NCI-H2107 treated with DMSO at 0.1 percent for 48 hours (cell line): ENCODE results near the gene EVI2A.

Experiments
- DNase-seq: peaks from one replicate; lab custom pipeline; 2025; ENCODE audit not compliant: unreplicated experiment; lab: John Stamatoyannopoulos, UW

The EVI2A gene

DNA sequence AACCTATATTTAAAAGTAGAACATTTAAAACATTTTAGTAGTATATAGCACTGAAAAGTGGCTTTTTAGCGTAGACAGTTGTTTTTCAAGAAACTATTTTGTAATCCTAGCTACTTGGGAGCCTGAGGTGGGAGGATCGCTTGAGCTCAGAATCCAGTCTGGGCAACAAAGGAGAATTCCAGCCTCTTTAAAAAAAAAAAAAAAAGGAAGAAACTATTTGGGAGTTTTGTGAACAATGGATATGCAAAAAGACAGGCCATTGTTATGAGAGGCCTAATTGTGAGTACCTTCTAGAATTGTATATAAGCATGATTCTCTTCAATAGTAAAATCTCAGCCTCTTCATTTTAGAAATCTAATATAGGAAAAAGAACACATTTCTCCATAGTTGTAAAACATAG is 42.0 kb downstream of the EVI2A start:
- no peak for DNase-seq

DNA sequence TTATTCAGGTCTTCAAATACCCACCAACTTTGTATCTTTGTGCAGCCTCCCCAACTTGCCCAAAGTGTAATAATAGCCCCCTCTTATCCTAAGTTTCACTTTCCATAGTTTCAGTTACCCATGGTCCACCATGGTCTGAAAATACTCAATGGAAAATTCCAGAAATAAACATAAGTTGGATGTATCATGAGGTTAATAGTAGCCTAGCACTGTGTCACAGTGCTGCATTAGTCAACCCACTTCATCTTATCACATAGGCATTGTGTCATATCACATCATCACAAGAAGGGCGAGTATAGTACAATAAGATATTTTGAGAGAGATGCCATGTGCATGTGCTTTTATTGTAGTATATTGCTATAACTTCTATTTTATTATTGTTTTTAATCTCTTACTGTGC is 46.3 kb downstream of the EVI2A start:
- no peak for DNase-seq

DNA sequence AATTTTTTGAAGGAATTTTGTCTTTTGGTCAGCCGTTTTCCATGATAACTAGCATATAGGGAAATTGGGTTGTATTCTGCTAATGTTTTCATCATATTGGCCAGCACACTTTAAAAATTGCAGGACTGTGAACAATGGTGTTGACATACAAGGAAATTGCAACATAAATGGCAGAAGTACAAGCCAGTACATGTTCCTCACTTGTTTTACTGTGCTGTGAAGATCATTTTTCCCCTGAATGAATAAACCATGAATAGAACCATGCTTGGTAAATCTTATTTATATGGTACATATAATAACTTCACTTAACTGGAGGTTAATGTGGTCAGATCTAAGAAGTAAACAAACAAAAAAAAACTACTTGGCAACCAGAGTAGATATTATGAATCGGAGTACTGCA is 47.2 kb downstream of the EVI2A start:
- peak; percentile 78 for DNase-seq

DNA sequence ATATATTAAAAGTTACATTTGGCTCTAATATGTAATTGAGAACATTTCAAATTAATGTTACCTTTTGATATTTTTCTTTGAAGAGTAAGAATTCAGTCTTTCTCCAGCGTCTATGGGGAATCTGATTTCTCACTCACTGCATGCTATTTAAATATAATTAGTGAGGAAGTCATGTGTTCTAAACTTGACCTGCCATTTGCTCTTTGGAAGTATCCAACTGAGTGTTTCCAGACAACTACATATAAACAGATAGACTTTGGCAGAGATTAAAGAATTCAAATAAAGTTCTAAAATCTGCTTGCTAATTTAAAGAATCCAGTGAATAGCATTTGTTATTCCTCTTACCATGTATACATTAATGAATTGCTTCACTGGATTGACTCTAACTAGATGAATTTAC is 47.9 kb downstream of the EVI2A start:
- DNase-seq, result no peak

DNA sequence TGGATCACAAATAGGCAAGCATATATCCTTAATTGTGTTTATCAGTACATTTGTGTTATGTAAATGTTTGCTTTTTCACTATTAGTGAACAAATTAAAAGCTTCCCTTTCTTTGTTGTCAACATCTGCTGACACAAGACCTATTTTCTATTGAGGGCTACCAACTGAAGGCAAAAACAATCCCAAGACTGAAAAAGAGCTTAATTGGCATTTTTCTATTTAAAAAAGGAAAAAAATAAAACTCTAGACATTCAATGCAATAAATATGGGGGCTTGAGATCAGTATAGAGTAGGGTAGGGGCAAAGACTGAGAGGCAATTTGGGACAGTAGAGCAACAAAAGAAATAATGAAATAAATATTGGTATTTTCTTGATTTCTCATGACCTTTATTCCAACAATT is 48.6 kb downstream of the EVI2A start:
- DNase-seq, result no peak

DNA sequence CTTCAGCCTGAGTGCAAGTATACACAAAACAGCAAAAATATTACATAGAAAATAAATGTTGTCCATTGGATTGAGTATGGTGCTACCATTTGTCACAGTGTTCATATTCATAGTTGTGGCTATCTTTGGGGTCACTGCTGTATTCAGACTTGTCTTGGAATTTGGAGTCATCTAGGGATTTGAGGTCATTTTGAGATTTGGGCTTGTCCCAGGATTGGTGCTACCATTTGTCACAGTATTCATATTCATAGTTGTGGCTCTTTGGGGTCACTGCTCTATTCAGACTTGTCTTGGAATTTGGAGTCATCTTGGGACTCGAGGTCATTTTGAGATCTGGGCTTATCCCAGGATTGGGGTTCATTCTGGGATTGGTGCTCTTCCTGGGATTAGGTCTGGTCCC is 49.2 kb downstream of the EVI2A start:
- DNase-seq, result no peak

DNA sequence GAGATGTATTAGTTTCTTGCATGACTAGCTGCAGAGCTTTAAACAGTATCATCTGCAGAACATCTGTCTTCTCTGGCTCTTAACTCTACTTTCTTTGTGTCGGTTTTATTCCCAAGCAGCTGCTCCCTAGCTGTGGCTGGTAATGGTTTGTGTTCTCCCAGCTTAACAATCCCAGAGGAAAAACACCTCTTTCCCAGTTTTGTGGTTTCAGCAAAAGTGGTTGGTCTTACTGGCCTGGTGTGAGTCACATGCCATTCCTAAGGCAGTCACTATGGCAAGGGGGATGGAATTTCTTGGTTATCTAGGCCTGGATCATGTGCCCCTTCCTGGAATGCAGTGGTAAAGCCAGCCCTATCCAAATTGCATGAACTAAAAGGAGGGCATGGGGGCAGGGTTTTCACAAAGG is 51.8 kb downstream of the EVI2A start:
- DNase-seq, result peak; percentile 40

DNA sequence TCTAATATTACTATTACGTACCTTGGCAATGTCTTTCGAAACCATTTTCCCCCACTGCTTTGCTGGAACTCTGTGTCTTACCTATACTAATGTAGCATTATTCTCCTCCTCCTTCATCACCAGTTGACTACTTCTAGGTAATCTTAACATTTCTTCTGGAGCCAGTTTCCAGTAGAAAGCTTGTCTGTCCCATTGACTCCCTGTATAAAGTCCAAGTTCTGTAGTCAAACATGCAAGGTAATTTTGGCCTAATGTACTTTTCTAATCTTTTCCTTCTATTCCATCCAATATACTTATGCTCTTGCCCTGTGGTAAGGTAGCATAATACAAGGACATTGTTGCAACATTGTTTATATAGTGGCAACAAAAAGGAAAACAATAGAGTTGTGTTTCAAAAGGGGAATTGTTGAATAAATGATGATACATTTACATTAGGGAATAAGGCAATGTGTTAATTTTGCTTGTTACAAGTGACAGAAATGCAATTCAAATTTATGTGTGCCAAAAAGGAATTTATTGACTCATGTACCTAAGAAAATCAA is 52.3 kb downstream of the EVI2A start:
- no peak for DNase-seq
